ENCODE measurements around the gene ADCY3.

ADCY3 gene

DNA sequence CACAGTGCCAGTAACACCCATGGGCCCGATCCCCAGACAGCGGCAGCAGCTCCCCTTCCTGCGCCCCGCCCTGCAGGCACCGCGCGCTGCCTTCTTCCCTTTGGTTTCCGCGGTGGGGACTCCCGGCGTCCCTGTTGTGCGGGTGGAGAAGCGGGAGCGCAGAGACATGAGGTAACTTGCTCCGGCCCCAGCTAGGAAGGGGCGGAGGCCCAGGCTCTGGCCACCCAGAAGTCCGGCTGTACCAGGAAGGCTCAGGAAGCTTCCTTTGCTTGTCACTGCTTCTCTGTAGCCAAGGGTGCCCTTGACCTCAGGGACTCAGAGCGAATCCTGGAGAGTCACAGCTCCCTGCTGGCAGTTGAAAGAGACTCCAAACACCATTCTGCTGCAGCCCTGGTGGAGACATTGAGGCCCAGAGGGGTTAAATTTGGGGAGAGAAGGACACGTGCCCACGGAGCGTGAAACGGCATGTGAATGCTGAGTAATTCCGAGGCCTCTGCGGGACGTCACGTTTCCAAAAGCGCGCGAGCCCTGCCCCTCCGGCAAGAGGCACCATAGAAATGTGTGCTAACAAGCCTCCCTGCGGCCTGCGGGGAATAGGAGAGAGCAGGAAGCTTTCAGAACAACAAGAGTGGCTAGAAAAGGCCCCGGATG lies 6.7 kb upstream of the ADCY3 start:
- H3K4me2 ChIP-seq (ENCODE audit: low read length): peak overlapping the region; percentile 58

GRCh38 chr2:24926220-24926601 lies 6.2 kb upstream of the ADCY3 start:
- H3K27ac ChIP-seq (ENCODE audit: low read depth, low read length, poor library complexity, severe bottlenecking): no peak overlapping the region
- no peaks in the 10 kb centered on the region for H4K20me1 ChIP-seq (ENCODE audit: insufficient read depth, low read length)
- H3K9me3 ChIP-seq (ENCODE audit: low read length): no peaks in the 10 kb centered on the region
- H3K9ac ChIP-seq (ENCODE audit: low read length): peak overlapping the region; percentile 39; the same call in 1 of the 2 replicates
- H2AFZ ChIP-seq (ENCODE audit: low read length): no peak overlapping the region
- peaks cover 23% of the 10 kb centered on the region for H3K4me1 ChIP-seq (ENCODE audit: insufficient read depth, low read length, severe bottlenecking)
- no peaks in the 10 kb centered on the region for H3K27me3 ChIP-seq (ENCODE audit: insufficient read depth, low read length)
- TF ChIP-seq, protein P1, sequence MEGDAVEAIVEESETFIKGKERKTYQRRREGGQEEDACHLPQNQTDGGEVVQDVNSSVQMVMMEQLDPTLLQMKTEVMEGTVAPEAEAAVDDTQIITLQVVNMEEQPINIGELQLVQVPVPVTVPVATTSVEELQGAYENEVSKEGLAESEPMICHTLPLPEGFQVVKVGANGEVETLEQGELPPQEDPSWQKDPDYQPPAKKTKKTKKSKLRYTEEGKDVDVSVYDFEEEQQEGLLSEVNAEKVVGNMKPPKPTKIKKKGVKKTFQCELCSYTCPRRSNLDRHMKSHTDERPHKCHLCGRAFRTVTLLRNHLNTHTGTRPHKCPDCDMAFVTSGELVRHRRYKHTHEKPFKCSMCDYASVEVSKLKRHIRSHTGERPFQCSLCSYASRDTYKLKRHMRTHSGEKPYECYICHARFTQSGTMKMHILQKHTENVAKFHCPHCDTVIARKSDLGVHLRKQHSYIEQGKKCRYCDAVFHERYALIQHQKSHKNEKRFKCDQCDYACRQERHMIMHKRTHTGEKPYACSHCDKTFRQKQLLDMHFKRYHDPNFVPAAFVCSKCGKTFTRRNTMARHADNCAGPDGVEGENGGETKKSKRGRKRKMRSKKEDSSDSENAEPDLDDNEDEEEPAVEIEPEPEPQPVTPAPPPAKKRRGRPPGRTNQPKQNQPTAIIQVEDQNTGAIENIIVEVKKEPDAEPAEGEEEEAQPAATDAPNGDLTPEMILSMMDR (IDR thresholded peaks at IDR 0.05; ENCODE audit: low read length): no peak
- TF ChIP-seq EZH2 (IDR thresholded peaks at IDR 0.05; ENCODE audit: borderline replicate concordance, low read length): no peak
- H3F3A ChIP-seq (ENCODE audit: insufficient read depth, low read length): no peaks in the 10 kb centered on the region
- H3K79me2 ChIP-seq (ENCODE audit: insufficient read depth, low read length): no peaks in the 10 kb centered on the region
- peak overlapping the region; percentile 42 for H3K4me3 ChIP-seq (ENCODE audit: low read depth, low read length, poor library complexity, severe bottlenecking)
- peak overlapping the region; percentile 58 for H3K4me2 ChIP-seq (ENCODE audit: low read length)
- H3K36me3 ChIP-seq (ENCODE audit: insufficient read depth, low read length): no peaks in the 10 kb centered on the region
- H3K9me2 ChIP-seq (ENCODE audit: low read depth, low read length): no peaks in the 10 kb centered on the region

More for the DNA sequence above, 6.7 kb upstream of the ADCY3 start:
- Histone ChIP-seq H4K20me1 (ENCODE audit: insufficient read depth, low read length) (no peaks in the 10 kb centered on the region), H3K9me3 (ENCODE audit: low read length) (no peaks in the 10 kb centered on the region), H3K79me2 (ENCODE audit: insufficient read depth, low read length) (no peaks in the 10 kb centered on the region), H3K4me1 (ENCODE audit: insufficient read depth, low read length, severe bottlenecking) (peaks cover 22% of the 10 kb centered on the region), H3K9me2 (ENCODE audit: low read depth, low read length) (no peaks in the 10 kb centered on the region), H3K27me3 (ENCODE audit: insufficient read depth, low read length) (no peaks in the 10 kb centered on the region), H3K9ac (ENCODE audit: low read length) (peak overlapping the region; percentile 39; the same call in 1 of the 2 replicates), H3K4me3 (ENCODE audit: low read depth, low read length, poor library complexity, severe bottlenecking) (peak overlapping the region; percentile 42), H2AFZ (ENCODE audit: low read length) (0 out of 2 replicates have a peak overlapping the region, but pooled peaks have one; percentile 38), H3K27ac (ENCODE audit: low read depth, low read length, poor library complexity, severe bottlenecking) (no peak overlapping the region), H3K36me3 (ENCODE audit: insufficient read depth, low read length) (no peaks in the 10 kb centered on the region), H3F3A (ENCODE audit: insufficient read depth, low read length) (no peaks in the 10 kb centered on the region)
- TF ChIP-seq EZH2 (IDR thresholded peaks at IDR 0.05; ENCODE audit: borderline replicate concordance, low read length): no peak
- TF ChIP-seq, protein P1 (IDR thresholded peaks at IDR 0.05; ENCODE audit: low read length): no peak

GRCh38 chr2:24925815-24926214 lies 5.8 kb upstream of the ADCY3 start:
- H3F3A ChIP-seq (ENCODE audit: insufficient read depth, low read length): no peaks in the 10 kb centered on the region
- H3K27me3 ChIP-seq (ENCODE audit: insufficient read depth, low read length): no peaks in the 10 kb centered on the region
- no peak overlapping the region for H3K9ac ChIP-seq (ENCODE audit: low read length)
- H3K4me3 ChIP-seq (ENCODE audit: low read depth, low read length, poor library complexity, severe bottlenecking): peak overlapping the region; percentile 42
- no peaks in the 10 kb centered on the region for H3K79me2 ChIP-seq (ENCODE audit: insufficient read depth, low read length)
- peak overlapping the region; percentile 58; the same call in 1 of the 2 replicates for H3K4me2 ChIP-seq (ENCODE audit: low read length)
- H3K9me3 ChIP-seq (ENCODE audit: low read length): no peaks in the 10 kb centered on the region
- H3K27ac ChIP-seq (ENCODE audit: low read depth, low read length, poor library complexity, severe bottlenecking): no peak overlapping the region
- no peak overlapping the region for H2AFZ ChIP-seq (ENCODE audit: low read length)
- no peaks in the 10 kb centered on the region for H4K20me1 ChIP-seq (ENCODE audit: insufficient read depth, low read length)
- H3K9me2 ChIP-seq (ENCODE audit: low read depth, low read length): no peaks in the 10 kb centered on the region
- H3K36me3 ChIP-seq (ENCODE audit: insufficient read depth, low read length): no peaks in the 10 kb centered on the region
- TF ChIP-seq, protein P1 (IDR thresholded peaks at IDR 0.05; ENCODE audit: low read length): no peak
- no peak for TF ChIP-seq EZH2 (IDR thresholded peaks at IDR 0.05; ENCODE audit: borderline replicate concordance, low read length)
- peaks cover 23% of the 10 kb centered on the region for H3K4me1 ChIP-seq (ENCODE audit: insufficient read depth, low read length, severe bottlenecking)

All from OCI-LY1 (cell line).